HG03354 (cell line): ENCODE measurements around the gene TMC4.

ENCODE experiments used
- ATAC-seq: cut with Tn5 transposase; IDR thresholded peaks from one replicate; pipeline ENCODE4 v1.9.1; 2021; ENCODE audit warnings: mild to moderate bottlenecking; ENCODE audit not compliant: unreplicated experiment, poor library complexity, severe bottlenecking

Gene TMC4

DNA sequence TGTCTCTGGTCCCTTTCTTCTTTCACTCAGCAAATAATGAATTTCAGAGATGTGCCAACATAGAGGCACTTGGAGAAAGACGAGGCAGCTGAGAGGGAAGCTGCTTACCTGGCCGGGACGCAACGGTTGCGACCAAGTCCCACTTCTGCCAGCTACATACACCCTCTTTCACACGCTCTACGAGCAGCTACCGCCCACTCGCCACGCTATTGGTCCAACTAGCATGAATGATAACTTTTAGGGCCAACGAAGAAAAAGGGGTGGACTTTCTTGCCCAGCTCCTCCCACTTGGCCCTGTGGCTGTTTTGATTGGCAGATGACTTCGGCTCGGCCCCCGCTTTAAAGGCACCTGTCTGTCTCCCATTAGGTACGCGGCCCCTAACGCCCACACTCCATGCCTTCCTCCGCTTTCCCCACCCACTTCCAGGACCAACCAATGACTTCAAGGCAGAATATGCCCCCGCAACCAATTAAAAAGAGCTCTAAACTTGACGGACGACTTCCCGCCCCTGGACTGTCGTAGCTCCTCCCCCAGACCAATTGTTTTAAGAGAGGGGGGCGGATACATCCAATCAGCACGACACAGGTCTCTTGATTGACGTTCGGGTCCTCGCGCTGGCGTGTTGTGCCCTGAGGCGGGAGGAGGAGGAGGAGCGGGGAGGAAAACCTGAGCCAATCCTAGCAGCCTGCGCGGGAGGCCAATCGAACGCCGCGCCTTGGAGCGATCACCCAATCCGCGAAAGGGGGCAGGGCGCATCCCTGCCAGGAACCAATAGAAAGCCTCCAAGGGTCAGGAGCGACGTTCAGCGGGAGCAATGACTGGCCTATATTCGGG lies 35.9 kb downstream of the TMC4 start:
- peak; percentile 83 for ATAC-seq

DNA sequence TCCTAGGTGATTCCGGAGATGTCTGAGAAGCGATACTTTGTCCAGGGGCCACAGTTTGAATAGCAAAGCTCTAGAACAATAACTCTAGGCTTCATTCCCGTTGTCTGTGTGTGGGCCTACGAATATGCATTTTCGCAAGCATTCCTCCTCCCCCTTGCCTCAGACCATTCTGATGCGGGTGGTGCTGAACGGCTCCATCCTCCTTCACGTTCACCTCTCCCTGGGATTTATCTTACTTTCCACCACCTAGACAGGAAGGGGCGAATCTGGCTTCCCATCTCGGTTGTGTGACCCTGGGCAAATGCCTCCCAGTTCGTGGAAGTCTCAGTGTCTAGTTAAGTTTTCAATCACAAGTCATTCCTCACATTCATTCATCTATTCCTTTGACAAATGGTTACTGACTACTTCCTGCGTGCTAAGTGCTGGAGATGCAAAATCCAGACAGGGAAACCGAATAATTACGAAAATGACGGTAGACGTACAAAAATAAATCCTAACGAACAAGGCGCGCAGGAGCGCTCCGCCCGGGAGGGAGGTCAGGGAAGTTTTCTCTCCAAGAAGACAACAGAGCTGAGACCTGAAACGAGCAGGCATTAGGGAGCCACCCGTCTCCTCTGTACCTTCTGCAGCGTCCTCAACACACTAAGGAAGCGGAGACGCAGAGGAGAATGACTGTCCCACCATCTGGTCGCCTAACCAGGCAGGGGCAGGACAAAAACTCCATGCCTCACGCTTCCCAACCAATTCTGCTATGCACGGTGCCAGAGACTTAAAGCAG lies 36.7 kb downstream of the TMC4 start:
- no peak for ATAC-seq

DNA sequence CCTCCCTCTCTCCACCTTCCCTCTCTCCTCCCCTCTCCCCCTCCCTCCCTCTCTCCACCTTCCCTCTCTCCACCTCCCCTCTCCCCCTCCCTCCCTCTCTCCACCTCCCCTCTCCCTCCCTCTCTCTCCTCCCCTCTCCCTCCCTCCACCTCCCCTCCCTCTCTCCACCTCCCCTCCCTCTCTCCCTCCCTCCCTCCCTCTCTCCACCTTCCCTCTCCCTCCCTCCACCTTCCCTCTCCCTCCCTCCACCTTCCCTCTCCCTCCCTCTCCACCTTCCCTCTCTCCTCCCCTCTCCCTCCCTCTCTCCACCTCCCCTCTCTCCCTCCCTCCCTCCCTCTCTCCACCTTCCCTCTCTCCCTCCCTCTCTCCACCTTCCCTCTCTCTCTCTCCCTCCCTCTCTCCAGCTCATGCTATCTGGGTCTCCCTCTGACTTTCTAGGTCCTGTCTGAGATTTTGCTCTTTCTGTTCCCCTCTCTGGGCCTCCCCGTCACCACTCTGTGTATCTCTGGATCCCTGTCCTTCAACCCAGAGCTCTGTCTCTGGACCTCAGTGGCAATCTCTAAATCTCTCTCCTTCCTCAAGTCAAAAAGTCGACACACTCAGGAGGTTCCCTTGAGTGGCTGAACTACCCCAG lies 38.9 kb downstream of the TMC4 start:
- ATAC-seq: no peak

DNA sequence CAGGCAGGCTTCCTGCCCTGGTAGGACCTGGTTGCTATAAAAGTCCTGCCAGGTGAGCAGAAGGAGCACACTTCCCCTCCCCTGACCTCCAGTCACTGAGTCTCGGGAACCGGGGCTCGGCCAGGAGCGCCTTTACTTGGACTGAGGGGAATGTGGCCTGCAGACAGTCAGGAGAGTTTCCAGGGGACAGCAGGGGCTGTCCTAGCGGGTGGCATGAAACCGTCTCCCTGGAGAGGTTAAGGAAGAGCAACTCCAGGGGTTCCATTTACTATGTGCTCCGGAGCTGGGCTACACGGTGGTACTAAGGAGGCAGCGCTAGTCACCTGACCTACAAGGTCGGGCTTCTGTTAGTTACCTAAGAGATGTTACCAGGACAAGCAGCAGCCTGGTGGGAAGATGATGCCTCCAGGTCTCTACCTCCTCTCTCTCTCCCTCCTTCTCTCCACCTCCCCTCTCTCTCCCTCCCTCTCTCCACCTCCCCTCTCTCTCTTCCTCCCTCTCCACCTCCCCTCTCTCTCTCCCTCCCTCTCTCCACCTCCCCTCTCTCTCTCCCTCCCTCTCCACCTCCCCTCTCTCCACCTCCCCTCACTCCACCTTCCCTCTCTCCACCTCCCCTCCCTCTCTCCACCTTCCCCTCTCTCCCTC lies 39.5 kb downstream of the TMC4 start:
- no peak for ATAC-seq

DNA sequence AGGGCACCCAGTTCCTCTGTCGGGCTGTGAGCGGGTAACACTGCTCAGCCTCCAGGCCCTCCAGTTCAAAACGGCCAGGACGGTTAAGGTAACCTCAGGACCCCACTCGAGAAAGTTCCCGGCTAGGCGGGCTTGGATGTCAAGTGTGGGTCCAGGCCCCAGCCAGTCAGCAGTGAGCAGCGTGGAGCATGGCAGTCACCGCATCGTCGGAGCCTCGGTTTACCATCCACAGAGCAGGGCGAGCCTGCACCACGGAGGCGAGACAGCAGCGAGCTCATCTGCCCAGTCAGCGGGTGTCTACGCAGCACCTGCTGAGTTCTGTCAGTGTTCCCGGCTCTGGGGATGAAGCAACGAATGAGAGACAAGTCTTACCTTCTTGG lies 43.4 kb downstream of the TMC4 start:
- no peak for ATAC-seq

DNA sequence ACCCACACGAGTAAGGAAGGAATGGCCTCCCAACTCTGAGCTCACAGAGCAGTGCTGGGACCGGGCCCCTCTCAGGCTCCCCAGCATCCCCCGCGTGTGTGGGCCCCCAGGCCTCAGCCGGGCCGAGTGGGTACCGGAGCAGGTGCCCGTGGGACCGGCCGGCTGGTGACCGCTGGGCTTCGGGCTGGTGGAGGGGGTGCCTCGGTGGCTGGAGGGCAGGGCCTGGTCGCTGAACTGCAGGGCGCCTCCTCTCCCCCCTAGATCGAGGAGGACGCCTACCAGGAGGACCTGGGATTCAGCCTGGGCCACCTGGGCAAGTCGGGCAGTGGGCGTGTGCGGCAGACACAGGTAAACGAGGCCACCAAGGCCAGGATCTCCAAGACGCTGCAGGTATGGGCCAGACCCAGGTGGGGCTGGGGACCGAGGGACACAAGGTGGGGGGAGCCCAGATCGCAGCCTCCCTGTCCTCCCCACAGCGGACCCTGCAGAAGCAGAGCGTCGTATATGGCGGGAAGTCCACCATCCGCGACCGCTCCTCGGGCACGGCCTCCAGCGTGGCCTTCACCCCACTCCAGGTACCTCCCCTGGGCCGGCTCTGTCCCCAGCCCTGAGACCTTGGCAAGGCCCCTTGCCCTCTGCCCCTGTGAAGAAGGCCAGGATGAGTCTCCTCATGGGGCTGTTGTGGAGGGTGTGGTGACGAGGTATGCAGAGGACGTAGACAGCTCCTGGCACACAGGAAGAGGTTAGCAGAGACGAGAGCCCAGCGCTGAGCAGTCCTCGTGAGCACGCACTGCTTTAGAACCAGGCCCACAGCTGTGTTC lies 44.0 kb downstream of the TMC4 start:
- no peak for ATAC-seq

DNA sequence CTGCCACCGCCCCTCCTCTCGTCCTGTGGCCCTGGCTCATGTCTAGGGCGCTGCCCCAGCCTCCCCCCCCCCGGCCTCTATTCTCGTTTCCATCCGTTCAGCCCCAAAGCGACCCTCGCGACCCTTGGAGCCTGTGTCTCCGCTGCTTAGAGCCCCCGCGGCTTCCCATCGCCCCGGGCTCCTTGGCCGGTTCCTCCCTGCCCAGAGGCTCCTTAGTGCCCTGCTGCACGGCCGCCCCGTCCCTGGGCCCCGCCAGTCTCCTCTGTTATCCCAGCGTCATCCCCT lies 44.6 kb downstream of the TMC4 start:
- ATAC-seq: no peak

DNA sequence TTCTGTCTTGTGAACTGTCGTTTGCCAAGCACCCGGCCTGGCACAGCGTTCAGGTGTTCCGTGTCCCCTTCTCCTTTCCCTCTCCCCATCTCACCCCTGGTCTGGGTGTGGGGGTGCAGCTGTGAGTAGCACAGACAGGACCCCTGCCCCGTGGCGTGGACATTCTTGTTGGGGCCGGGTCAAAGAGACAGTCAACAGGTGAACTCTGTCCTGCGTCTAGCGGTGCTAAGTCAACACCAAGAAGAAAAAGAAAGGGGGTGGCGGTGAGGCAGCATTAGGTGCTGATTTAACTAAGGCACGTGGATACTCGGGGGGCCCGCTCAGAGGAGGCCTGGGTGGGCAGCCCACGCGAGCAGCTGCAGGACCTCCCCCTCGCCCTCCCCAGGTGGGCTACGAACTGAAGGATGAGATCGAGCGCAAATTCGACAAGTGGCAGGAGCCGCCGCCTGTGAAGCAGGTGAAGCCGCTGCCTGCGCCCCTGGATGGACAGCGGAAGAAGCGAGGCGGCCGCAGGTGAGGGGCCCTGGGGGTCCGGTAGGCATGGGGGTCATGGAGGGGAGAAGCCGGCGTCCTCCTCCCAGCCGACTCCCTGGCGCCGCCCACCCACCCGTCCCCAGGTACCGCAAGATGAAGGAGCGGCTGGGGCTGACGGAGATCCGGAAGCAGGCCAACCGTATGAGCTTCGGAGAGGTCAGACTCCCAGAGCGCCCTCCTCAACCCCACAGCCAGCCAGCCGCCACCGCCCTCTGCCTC lies 45.1 kb downstream of the TMC4 start:
- no peak for ATAC-seq

DNA sequence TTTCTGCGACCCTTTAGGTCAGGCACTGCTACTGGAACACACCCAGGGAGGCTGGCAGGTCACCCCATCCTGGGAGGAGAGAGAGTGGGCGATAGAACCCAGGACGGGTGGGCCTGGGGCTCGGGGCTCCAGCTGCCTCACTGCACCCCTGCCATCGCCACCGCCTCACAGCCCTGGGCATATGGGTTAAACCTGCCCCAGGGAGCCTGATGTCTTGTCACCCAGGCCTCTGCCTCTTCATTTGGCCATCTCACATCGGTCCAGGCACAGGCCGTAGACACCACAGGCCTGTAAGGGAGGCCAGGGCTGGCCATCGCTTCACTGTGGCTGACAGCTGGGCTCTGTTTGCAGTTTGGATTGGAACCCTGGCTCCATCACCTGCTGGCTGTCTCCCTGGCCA lies 47.2 kb downstream of the TMC4 start:
- no peak for ATAC-seq

DNA sequence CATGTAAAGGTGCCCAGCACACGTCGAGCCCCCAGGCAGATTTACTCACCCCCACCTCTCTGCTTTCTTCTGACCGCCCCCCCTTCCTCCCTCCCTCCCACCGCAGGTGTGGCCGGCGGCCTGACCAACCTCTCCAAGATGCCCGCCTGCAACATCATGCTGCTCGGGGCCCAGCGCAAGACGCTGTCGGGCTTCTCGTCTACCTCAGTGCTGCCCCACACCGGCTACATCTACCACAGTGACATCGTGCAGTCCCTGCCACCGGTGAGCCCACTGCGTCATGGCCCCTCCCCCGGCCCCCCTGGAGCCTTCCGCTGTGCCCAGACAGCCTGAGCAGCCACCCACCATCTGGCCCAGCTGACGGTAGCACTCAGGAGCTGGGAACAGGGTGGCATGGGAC lies 48.6 kb downstream of the TMC4 start:
- no peak for ATAC-seq

DNA sequence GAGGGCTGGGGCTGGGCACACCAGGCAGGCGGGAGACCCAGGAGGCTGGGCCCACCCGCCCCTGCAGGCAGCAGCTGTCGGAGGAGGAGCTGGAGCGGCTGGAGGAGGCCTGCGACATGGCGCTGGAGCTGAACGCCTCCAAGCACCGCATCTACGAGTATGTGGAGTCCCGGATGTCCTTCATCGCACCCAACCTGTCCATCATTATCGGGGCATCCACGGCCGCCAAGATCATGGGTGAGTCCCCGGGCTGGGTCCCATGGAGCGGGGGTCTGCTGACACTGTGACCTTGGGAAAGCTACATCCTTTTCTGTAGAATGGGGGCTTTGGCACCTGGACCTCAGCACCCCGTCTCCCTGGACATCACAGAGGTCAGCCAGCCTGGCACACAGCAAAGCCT lies 49.3 kb downstream of the TMC4 start:
- ATAC-seq: no peak

DNA sequence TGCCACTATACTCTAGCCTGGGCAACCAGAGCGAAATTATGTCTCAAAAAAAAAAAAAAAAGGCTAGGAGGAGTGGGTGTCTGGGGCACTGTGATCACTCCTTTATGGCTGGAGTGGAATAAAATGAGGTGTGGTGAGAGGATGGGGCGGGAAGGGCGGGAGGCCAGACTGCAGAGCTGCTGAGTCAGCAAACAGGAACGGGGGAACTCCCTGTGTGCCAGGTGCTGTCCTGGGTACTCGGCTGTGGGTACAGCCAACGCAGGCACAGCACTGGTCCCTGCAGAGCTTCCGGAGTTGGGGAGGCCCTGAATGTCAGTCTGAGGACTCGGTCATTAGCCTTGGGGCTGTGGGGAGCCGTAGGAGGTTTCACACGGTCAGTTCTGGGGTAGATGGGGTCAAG lies 51.7 kb downstream of the TMC4 start:
- ATAC-seq: no peak

DNA sequence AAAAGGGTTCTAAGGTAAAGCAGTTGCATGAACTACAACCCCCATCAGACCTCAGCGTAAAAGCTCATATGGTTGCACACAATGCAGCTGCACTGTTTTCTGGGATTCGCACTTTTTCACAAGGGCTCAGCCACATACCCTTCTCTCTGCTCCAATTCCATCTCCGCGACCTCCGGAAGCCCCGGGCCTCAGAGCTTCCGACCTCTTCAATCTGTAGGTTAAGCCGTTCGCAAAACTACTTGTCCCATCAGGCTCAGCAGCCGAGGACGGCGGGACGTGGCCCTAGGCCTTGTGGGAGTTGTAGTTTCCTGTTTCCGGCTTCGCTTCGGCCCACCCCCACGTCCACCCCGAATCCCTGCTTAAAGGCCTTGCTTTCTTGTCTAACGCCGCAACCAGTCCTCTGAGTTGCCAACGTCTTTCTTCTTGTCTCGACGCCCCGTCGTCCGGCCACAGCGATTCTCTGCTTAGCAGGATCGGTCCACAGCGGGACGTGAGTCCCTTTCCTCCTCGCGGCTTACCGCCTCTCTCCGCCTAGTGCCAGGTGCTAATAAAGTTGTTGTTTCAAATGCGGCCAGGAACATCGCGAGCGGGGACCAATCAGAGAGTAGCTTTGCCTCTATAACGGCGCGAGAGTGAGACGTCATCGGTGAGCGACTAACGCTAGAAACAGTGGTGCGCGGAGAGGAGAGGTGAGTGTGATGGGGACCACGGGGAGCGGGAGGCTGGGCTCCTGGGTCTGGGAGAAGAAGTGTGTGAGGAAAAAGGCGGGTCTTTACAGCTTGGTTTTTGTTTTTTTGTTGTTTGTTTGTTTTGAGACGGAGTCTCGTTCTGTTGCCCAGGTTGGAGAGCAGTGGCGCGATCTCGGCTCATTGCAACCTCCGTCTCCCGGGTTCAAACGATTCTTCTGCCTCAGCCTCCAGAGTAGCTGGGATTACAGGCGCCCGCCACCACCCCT lies 57.6 kb downstream of the TMC4 start, which contains the start of the genes PRPF31 and TFPT:
Gene PRPF31, plus strand, starts transcription at position 646 of the 955 bp plus-strand sequence. CDS start 2,525 bp downstream, outside the sequence.
Gene TFPT, minus strand, starts transcription at position 549 of the 955 bp plus-strand sequence. Its CDS starts 388 bp downstream, at position 161.
- ATAC-seq: peak; percentile 84

DNA sequence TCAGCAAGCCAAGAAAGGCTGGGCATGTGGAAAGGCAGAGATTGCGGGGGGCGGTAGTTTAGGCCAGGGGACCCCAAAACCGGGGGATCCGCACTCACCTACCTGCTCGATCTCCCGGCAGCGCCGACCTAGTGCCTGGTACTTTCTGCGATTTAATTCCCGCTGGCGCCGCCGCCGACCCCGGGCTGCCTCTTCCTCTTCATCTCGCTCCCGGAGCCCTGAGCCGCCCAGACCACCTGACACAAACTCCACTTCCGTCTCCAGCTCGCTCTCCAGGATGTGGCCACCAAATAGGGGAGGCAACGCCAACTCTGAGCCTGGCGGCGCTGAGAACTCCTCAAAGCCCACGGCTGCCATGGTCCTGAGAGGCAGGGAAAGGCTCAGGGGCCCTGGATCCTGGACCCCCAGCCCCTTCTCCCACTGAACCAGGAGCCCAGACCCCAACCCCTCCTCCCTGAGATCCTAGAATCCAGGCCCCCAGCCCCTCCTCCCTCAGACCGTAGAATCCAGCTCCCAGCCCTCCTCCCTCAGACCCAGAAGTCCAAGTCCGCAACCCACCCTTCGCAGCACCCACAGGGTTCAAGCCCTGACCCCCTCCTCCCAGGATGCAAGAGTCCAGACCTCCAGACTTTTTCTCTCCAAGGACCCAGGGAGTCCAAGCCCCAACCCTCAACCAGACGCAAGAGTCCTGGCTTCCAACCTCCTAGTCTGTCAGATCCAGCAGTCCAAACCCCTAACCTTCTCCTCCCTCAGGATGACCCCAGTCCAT lies 58.4 kb downstream of the TMC4 start:
- no peak for ATAC-seq
